ENCODE data around the gene KCNQ4.
A peak's percentile ranks its signal among the peaks of the same experiment; 100 is the strongest.

The KCNQ4 gene

DNA sequence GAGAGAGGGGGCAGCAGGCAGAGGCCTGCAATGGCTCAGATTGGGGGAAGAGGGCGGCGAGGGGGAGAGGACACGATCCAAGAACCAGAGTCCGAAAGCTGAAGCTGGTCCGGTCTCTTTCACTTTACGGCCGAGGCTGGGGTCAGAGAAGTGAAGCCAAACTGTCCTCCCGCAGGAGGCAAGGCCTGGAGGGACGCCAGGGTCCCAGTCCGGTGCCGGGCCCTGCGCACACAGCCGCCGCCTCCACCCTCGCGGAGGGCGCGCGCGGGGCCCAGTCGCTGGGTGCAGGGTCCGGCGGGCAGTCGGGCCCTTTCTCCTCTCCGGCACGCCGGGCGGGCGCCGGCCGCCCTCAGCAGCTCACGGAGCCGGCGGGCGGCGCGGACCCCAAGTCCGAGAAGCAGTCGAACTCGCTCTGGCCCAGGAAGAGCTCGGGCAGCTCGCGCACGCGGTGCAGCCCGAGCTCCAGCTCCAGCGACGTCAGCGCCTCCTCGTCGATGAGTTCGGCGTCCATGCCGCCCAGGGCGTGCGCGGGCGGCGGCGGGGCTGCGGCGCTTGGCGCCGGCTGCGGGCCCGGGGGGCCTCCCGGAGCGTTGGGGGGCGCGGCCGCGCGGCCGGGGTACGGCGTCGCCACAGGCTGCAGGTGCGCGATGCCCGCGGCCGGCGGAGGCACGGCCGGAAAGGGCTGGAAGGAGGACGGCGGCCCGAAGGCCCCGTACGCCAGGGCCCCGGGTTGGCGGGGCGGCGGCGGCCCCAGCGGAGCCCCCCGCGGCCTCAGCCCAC is 77.8 kb downstream of the KCNQ4 start:
- DNase-seq (ENCODE audit: low read depth): no peak

DNA sequence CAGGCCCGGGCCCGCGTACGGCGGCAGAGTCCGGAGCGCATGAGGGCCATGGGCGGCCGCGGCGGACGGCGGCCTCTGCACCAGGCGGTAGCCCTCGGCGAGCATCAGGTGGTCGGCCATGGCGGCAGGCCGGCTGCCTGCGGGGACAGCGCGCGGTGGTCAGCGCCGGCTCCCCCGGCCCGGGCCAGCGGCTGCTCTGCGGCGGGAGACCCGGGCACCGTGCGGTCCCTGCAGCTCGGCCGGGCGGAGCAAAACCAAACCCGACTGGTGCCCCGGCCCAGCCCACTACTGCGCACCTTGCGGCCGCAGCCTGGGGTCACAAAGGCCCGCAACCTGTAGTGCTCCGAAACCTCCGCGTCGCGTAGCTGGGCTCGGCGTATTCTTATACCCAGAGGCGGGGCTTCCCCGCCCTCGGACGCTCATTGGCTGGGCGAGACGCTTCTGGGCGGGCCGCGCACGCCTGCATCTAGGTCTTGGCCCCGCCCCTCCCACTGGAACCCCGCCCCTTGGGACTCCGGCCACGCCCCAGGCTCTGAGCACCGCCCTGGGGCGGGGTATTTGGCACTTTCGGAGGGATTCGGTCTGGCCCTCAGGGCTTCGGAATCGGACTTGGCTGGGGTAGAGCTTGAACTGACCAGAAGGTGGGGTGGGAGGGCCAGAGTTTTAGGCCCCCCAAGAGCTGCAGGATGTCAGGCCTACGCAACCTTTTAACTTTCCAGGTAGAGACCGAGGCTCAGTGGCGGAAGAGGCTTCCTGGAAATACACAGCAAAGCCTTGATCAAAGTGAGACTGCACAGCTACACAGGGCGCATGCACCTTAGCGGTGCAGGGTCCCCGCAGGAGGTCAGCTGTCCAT is 78.6 kb downstream of the KCNQ4 start, which contains the start of gene CITED4:
TSS of gene CITED4 (minus strand) at position 356 of the 856 bp plus-strand sequence. CDS start at position 120, 236 bp downstream.
- DNase-seq (ENCODE audit: low read depth): peak; percentile 69

DNA sequence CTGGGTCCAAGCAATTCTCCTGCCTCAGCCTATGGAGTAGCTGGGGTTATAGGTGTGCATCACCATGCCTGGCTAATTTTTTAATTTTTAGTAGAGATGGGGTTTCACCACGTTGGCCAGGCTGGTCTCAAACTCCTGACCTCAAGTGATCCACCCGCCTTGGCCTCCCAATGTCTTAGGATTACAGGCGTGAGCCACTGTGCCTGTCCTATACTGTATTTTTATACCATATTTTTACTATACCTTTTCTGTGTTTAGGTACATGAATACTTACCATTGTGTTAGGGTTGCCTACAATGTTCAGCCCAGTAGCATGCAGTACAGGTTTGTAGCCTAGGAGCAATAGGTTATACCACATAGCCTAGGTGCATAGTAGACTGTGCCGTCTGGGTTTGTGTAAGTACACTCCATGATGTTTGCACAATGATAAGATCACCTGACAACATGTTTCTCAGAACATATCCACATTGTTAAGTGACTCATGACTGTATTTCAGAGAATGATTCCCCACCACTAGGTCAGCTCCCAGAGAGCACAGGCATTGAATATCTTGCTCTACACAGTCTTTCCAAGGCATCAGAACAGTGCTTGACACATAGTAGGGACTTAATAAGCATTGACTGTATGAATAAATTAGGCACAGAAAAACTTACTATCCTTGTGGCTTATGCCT is 84.6 kb downstream of the KCNQ4 start:
- DNase-seq (ENCODE audit: low read depth): no peak

DNA sequence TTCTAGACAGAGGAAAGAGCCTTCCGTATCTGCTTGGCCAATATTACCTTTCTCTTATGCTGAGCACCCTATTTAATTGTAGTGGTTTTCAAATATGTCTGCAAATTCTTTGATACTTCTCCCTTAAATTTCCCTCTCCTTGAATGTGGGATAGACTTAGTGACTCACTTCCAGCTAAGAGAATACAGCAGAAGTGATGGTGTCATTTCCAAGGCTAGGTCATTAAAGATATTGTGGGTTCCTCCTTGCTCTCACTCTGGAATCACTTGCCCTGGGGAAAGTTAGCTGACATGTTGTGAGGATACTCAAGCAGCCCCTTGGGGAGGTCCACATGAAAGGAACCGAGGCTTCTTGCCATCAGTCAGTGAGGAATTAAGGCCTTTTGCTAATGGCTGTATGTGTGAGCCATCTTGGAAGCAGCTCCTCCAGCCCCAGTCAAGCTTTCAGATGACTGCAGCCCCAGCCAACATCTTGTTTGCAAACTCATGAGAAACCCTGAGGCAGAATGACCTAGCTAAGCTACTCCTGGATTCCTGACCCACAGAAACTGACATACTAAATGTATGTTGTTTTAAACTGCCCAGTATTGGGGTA is 86.6 kb downstream of the KCNQ4 start:
- no peak for DNase-seq (ENCODE audit: low read depth)

DNA sequence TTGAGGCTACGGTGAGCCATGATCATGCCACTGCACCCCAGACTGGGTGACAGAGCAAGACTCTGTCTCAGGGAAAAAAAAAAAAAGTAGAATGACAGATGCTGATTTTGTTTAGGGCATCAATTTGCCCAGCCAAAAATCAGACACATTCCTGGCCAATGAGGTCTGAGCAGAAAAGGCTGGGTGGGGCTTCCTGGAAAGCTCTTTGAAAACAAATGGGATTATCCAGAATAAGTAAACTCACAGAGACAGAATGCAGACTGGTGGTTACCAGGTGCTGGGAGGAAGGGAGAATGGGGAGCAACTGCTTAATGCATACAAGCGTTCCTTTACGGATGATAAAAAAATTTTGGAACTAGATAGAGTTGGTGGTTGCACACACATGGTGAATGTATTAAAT is 88.7 kb downstream of the KCNQ4 start:
- DNase-seq (ENCODE audit: low read depth): no peak

DNA sequence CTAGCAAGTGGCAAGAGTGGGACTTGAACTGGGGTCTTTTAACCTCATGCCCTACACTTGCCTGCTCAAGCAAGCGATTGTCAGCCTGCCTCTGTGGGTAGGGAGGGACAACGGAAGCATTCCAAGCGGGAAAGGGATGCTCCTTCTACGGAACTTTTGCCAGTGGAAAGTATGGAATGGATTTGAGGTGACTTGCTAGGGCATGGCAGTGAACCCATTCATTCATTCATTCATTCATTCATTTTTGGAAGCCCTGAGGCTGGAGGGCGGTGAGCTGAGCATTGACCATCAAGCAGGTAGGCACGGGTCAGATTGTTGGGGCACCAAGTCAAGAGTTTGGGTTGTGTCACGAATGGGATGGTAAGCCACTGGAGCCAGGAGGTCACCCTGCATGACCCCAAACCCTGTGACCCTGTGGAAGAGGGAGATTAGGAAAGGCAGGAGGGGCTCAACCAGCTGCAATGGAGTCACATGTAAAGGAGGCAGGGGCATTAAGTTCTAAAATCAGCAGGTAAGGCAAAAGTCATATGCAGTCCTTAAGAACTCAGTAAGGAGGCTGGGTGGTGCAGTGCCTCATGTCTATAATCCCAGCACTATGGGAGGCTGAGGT is 90.4 kb downstream of the KCNQ4 start:
- no peak for DNase-seq (ENCODE audit: low read depth)

DNA sequence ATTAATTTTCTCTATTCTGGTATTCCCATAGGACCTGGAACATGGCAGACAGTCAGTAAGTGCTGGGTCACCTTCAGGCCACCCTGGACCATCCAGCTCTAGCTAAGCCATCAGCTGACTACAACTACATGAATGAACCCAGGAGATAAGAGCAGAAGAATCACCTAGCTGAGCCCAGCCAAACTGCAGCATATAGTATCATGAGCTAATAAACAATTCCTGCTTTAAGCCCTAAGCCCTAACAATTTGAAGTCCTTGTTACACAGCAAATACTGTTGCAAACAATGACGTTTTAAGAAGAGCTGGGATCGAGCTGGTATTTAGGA is 92.8 kb downstream of the KCNQ4 start:
- DNase-seq (ENCODE audit: low read depth): no peak

DNA sequence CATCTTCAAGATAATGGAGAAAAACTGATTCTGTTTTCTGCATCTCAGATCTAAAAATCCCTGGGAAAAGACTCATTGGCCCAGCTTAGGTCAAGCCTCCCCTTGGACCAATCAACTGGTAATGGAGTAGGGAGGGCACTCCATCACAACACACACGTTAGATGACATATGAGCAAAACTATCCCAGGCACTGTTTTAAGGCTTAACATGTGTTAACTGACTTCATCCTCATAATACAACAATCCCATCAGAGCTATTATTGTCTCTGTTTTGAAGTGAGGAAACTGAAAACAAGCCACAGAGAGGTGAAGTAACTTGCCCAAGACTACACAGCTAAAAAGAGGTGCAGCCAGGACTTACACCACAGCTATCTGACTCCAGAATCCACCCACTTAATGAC is 93.3 kb downstream of the KCNQ4 start:
- DNase-seq (ENCODE audit: low read depth): peak; percentile 31

DNA sequence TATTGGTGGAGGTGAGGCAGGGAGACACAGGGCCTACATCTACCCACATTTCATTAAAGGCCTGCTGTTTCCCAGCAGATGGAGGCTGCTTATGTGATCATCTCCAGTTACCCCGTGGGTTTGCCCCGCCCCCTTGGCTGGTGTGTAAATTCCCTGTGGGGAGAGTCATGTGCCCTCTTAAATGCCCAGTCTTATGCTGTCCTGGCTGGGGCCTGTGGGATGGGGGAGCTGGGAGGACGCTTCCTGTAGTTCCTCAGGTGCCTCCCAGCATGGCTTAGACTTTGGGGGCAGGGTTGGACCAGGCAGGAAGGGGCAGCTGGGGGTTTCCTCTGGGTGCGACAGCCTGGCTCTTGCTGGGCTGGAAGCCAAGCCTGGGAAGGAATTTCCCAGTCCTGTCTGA is 94.1 kb downstream of the KCNQ4 start:
- peak; percentile 74 for DNase-seq (ENCODE audit: low read depth)

DNA sequence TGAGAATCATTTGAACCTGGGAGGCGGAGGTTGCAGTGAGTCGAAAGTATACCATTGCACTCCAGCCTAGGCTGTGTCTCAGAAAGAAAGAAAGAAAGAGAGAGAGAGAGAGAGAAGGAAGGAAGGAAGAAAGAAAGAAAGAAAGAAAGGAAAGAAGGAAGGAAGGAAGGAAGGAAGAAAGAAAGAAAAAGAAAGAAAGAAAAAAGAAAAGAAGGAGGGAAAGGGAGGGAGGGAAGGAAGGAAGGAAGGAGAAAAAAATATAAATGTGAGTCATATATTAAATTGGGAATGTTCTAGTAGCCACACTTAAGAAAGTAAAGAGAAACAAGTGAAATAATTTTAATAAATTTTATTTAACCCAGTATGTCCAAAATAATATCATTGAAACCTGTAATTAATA is 95.3 kb downstream of the KCNQ4 start:
- DNase-seq (ENCODE audit: low read depth): no peak

DNA sequence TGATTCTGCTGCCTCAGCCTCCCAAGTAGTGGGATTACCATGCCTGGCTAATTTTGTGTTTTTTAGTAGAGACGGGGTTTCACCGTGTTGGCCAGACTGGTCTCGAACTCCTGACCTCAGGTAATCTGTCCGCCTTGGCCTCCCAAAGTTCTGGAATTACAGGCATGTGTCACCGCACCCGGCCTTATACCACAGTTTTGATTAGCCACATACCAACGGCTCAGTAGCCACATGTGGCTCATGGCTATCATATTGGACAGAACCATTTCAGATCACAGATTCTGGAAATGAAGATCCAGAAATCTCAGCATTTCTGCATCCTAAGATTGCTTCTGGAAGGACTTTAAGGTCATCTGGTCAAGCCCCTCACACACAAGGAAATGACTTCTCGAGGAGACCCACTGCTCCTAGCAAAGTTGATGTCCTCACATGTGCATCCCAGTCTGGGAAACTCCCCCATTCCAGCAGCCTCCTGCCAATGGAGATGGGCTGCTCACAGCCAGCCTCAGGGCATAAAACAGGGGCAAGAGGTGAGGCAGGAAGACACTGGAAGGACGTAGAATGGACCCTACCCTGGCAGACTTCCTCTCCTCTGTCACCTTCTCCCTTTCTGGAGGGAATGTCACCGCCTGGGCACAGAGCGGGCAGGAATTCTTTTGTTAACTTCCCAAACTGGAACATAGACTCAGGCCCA is 96.0 kb downstream of the KCNQ4 start:
- no peak for DNase-seq (ENCODE audit: low read depth)

DNA sequence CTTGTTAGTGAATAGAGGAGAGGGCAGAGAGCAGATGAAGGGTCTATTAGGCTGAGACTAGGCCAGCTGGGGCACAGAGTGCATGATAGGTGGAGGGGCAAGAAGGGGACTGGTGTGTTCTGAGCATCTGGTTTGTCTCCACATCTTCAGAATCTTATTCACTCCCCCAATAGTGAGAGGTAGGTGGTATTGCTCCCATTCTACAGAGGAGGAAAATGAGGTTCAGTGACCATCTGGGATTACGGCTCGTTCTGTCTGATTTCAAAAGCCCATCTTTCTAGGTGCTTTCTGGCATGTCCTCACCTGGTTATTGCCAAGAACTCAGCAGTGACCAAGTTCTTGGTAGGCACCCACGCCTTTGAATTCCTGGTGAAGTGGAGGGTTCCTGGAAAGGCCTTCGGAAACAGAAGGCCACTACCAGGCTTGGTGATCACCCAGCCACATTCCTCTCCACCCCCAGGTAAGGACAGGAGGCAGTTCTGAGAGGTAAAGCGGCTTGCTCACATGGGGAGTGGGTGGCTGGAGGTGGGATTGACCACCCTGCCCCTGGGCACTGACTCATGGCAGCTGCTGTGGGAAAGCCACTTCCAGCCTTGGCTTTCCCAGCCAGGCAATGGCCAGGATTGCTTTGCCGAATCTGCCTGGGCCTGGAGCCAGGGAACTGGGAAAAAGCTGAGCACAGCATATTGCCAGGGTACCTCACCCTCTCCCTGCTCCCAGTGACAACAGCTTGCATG is 97.4 kb downstream of the KCNQ4 start:
- no peak for DNase-seq (ENCODE audit: low read depth)

DNA sequence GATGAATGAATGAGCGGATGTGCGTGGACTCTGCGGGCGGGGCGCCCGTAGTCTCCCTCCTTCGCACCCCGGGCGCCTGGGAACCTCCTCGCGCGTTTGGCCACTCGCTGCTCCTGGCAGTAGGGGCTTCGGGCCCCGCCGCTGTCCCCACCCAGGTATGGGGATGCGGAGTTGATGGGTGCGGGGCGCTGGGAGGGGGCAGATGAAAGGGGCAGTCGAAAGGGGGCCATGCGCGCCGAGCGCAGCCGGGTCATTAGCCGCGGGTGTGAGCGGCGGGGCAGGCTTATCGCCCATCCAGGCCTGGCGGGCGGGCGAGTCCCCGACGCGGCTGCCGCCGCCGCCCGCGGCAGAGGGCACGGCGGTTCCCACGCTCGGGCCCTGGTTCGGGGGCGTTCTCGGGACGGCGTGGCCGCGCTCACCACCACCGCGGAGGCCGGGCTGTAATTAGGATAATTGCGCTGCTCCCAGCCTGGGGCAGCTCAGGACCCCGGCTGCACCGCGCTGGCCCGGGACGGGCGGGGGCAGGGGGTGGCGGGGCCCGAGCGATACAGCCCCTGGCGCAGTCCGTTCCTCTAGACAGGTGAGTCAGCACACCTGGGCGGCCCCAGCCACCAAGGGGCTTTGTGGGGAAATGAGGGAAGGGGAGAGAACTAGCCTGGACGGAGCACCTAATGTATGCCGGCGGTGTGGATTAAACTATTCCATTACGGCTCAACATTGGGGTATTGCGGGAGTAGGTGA is 100.6 kb downstream of the KCNQ4 start:
- DNase-seq (ENCODE audit: low read depth): no peak

DNA sequence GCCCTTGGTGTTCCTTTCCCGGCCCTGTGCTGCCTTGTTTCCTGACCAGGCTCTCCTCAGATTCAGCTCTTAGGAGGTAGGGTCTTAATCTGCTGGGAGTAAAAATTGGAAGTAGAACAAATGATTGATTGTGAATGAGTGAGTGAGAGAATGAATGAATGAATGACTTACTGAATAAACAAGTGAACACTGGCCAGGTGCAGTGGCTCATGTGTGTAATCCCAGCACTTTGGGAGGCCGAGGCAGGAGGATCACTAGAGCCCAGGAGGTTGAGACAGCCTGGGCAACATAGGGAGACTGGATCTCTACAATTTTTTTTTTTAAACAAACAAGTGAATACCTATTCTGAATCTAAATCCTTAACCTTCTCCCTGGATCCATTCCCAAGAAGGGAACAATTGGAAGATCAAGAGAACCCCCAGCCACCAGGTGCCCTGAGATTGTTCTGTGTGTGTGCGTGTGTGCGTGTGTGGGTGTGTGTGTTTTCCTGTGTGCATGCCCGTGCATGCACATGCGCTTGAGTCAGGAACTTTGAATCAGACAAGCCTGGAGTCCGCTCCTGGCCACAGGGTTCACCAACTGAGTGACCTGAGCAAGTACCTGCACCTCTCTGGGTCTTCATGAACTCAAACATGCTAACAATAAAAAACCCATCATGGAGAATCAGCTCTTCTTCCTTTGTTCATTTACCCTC is 102.9 kb downstream of the KCNQ4 start:
- no peak for DNase-seq (ENCODE audit: low read depth)

DNA sequence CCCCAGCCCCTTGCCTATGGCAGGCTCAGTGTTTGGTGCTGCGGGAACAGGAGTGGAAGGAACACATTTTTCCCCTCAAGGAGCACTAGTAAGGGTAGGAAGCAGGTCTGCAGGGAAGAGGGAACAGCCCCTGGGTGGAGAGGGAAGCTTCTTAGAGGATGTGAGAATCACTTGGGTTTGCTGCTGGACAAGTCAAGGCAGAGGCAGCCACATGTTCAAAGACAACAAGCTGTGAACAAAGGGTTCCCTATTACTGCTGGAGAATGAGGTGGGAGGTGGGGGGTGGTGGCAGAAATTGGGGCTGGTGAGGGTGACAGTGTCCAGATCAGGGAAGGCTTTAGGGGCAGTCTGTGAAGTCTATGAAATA is 103.4 kb downstream of the KCNQ4 start:
- DNase-seq (ENCODE audit: low read depth): no peak

DNA sequence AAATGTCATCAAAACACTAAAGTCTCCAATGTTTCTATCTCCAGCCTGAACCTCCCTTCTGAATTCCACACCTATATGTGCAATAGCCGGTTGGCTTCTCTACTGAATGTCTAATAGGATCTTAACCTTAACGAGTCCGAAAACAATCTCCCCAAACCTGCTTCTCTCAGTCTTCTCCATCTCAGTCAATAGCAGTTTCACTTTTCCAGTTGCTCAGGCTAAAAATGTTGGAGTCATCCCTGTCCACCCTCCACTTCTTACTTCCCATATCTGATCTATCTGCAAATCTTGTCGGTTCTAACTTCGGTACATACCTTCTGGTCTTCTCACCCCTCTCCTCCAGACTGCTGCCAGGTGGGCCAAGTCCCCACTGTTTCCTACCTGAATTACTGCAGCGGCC is 104.1 kb downstream of the KCNQ4 start:
- DNase-seq (ENCODE audit: low read depth): no peak
